ENCODE data around the gene CIAPIN1.

The CIAPIN1 gene

DNA sequence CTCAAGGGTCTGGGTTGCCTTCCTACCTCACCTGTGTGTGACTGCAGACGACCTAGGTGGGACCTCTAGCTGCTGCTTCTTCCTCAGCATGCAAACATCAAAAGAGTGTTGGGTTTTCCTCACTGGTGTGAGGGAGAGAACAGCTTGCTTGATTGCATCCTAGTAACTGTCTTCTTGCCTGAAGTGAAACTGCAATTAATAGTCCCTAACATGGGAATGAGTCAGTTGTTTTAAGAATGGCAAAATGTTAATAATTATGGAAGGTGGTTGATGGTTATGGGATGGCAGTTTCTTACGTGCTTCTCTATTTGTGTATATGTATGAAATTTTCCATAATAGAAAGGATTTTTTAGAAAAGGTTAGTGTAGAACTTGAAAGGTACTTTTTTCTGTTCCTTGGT, 21.2 kb upstream of the CIAPIN1 start:
- TF ChIP-seq FOXP2 (optimal IDR thresholded peaks at IDR 0.05; ENCODE audit: borderline replicate concordance, extremely low read depth, extremely low read length, insufficient read depth), result no peak
- no peak for TF ChIP-seq POLR2AphosphoS5 (IDR thresholded peaks at IDR 0.05; ENCODE audit: low read depth, low read length)
- TF ChIP-seq TAF1 (IDR thresholded peaks at IDR 0.05; ENCODE audit: borderline replicate concordance, insufficient read depth, low read length), result no peak
- TF ChIP-seq SIN3A (IDR thresholded peaks at IDR 0.05; ENCODE audit: borderline replicate concordance, insufficient read depth, low read length), result no peak
- TF ChIP-seq, protein P1, sequence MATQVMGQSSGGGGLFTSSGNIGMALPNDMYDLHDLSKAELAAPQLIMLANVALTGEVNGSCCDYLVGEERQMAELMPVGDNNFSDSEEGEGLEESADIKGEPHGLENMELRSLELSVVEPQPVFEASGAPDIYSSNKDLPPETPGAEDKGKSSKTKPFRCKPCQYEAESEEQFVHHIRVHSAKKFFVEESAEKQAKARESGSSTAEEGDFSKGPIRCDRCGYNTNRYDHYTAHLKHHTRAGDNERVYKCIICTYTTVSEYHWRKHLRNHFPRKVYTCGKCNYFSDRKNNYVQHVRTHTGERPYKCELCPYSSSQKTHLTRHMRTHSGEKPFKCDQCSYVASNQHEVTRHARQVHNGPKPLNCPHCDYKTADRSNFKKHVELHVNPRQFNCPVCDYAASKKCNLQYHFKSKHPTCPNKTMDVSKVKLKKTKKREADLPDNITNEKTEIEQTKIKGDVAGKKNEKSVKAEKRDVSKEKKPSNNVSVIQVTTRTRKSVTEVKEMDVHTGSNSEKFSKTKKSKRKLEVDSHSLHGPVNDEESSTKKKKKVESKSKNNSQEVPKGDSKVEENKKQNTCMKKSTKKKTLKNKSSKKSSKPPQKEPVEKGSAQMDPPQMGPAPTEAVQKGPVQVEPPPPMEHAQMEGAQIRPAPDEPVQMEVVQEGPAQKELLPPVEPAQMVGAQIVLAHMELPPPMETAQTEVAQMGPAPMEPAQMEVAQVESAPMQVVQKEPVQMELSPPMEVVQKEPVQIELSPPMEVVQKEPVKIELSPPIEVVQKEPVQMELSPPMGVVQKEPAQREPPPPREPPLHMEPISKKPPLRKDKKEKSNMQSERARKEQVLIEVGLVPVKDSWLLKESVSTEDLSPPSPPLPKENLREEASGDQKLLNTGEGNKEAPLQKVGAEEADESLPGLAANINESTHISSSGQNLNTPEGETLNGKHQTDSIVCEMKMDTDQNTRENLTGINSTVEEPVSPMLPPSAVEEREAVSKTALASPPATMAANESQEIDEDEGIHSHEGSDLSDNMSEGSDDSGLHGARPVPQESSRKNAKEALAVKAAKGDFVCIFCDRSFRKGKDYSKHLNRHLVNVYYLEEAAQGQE (IDR thresholded peaks at IDR 0.05; ENCODE audit: insufficient read depth in 1 of 2, low read depth in 2 of 2, low read length in 2 of 2), result no peak

DNA sequence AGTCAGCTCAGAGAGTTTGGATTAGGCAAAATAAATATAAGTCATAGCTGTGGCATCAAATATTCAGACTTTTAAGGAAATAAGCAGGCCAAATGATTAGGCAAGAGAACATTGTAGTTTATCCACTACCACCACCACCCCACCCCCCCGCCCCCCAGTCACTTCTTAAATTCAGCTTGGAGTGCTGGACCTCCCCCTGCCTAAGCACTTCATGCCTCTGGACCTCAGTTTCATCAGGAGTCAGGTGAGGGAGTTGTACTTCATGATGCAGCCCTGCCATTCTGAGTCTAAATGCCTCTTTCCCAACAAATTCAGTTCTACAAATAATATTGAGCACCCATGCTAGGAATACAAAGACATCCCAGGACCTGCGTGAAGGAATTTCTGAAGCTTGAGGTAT, 17.3 kb upstream of the CIAPIN1 start:
- TF ChIP-seq, protein P1 (IDR thresholded peaks at IDR 0.05; ENCODE audit: insufficient read depth in 1 of 2, low read depth in 2 of 2, low read length in 2 of 2), result no peak
- no peak for TF ChIP-seq FOXP2 (optimal IDR thresholded peaks at IDR 0.05; ENCODE audit: borderline replicate concordance, extremely low read depth, extremely low read length, insufficient read depth)

DNA sequence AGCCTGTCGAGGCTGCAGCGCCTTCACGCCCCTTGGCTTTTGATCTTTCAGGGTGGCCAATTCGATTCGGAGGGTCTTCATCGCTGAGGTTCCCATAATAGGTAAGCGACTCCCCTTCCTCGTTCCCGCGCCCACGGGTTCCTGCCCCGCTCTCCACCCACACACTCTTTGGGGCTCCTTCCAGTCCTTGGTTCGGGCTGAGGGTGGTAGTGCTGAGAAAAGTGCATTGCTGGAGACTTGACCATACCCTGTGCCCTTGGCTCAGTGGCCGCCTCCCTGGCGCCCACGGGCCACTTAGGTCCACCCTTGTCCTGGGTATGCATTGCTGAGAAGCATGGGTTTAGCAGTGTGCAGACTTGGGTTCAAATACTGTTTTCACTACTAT, 15.8 kb upstream of the CIAPIN1 start:
- no peak for TF ChIP-seq POLR2AphosphoS5 (IDR thresholded peaks at IDR 0.05; ENCODE audit: low read depth, low read length)
- no peak for TF ChIP-seq TAF1 (IDR thresholded peaks at IDR 0.05; ENCODE audit: borderline replicate concordance, insufficient read depth, low read length)
- no peak for TF ChIP-seq SIN3A (IDR thresholded peaks at IDR 0.05; ENCODE audit: borderline replicate concordance, insufficient read depth, low read length)
- TF ChIP-seq, protein P1 (IDR thresholded peaks at IDR 0.05; ENCODE audit: insufficient read depth in 1 of 2, low read depth in 2 of 2, low read length in 2 of 2), result no peak
- TF ChIP-seq FOXP2 (optimal IDR thresholded peaks at IDR 0.05; ENCODE audit: borderline replicate concordance, extremely low read depth, extremely low read length, insufficient read depth), result no peak

DNA sequence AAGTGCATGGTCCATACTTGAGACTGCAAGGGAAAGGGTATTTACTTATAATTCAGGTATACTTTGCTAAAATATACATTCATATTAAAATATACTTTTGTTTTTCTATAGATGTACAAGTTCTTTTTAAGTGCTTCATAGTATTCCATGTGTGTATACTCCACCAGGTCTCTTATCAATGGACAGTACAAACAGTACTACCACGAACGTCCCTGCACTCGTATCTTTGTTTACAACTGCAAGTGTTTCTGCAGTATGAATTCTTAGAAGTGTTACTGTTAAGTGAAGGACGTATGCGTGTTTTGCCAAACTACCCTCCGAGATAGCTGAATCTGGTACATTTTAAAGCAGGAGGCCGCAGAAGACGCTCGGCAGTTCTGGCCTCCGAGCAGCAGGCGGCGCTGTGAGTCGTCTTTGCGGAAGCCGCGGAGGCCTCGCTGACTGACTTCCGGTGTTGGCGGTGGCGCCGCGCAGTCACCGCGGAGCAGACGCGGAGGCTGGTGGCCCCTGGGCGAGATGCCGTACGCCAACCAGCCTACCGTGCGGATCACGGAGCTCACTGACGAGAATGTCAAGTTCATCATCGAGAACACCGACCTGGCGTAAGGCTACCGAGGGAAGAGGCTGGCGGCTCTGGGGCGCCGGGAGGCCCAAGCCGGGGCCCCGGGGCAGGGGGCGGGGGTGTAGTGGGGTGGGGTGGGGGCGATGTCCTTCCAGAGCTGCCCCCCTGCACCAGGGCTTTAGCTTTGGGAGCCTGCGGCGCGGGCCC, 15.2 kb upstream of the CIAPIN1 start, which contains the start of gene POLR2C:
Gene POLR2C (plus strand): TSS at position 471 of the 769 bp plus-strand sequence. CDS start 46 bp downstream, at position 517.
- peak; percentile 93 for TF ChIP-seq TAF1 (IDR thresholded peaks at IDR 0.05; ENCODE audit: borderline replicate concordance, insufficient read depth, low read length)
- TF ChIP-seq POLR2AphosphoS5 (IDR thresholded peaks at IDR 0.05; ENCODE audit: low read depth, low read length), result peak; percentile 90
- TF ChIP-seq FOXP2 (optimal IDR thresholded peaks at IDR 0.05; ENCODE audit: borderline replicate concordance, extremely low read depth, extremely low read length, insufficient read depth), result peak; percentile 88
- TF ChIP-seq, protein P1 (IDR thresholded peaks at IDR 0.05; ENCODE audit: insufficient read depth in 1 of 2, low read depth in 2 of 2, low read length in 2 of 2), result peak in 1 of 2 experiments; percentile 56; a peak in 1 of 4 replicates
- TF ChIP-seq SIN3A (IDR thresholded peaks at IDR 0.05; ENCODE audit: borderline replicate concordance, insufficient read depth, low read length), result no peak

All from PFSK-1 (cell line).